ENCODE measurements around the gene TEX14.

- no peak for TF ChIP-seq FOXK2 (IDR thresholded peaks at IDR 0.05)
- TF ChIP-seq CTCF (IDR thresholded peaks at IDR 0.05 in 2 of 3, conservative IDR thresholded peaks at IDR 0.05 in 1 of 3; ENCODE audit: control insufficient read depth in 2 of 3, extremely low read depth in 1 of 3, insufficient read depth in 1 of 3, low read depth in 3 of 3, low read length in 3 of 3) = no peak
Observed at GRCh38 chr17:58556833-58557250, 135.0 kb downstream of the TEX14 start.

Measured in GM12878 (cell line).